K562 (cell line): Measurements from ENCODE around the gene TRAF7. TPM values are rescaled to one million over a fixed set of nuclear protein-coding genes. Genes with fewer than 3 reads are reported as not detected.

ENCODE experiments used
- CEBPG ChIP-seq, 3 experiments: fragments of 200-800 bp in 1 of 3; sonication (Bioruptor generic) in 1 of 3; sonication (generic) in 1 of 3; formaldehyde crosslinking in 1 of 3; IDR thresholded peaks in 2 of 3; conservative IDR thresholded peaks in 1 of 3; 2 replicates each; pipeline versions ENCODE4 v1.6.1 to v1.8.0; 2016 to 2022; ENCODE audit warnings: missing compliant biosample characterization in 2 of 3, missing genetic modification characterization in 2 of 3, mild to moderate bottlenecking in 1 of 3, missing genetic modification reagents in 1 of 3
- ESRRB ChIP-seq: fragments of 250-450 bp; sonication (Bioruptor Pico); IDR thresholded peaks from 2 replicates; pipeline ENCODE4 v1.5.0; 2020; ENCODE audit warnings: mild to moderate bottlenecking, moderate library complexity, borderline replicate concordance
- ETV1 ChIP-seq: fragments of 450-650 bp; conservative IDR thresholded peaks from 2 replicates; pipeline ENCODE4 v1.6.1; 2016; ENCODE audit warnings: missing genetic modification characterization, control low read depth, low read depth, missing compliant biosample characterization
- FOXA1 ChIP-seq: fragments of 450-650 bp; IDR thresholded peaks from 2 replicates; pipeline ENCODE4 v1.6.1; 2016; ENCODE audit warnings: mild to moderate bottlenecking, borderline replicate concordance
- NCOA1 ChIP-seq: fragments of 450-650 bp; IDR thresholded peaks from 2 replicates; pipeline ENCODE4 v1.6.1; 2016; ENCODE audit warnings: low read depth
- ZNF395 ChIP-seq: fragments of 200-800 bp; sonication (Bioruptor generic); IDR thresholded peaks from 2 replicates; pipeline ENCODE4 v1.6.1; 2017; ENCODE audit warnings: missing genetic modification characterization, missing compliant biosample characterization
- ZNF551 ChIP-seq: fragments of 250-450 bp; sonication (Bioruptor Pico); IDR thresholded peaks from 2 replicates; pipeline ENCODE4 v1.5.0; 2021; ENCODE audit warnings: mild to moderate bottlenecking, moderate library complexity
- ZNF766 ChIP-seq: fragments of 200-800 bp; sonication (Bioruptor generic); conservative IDR thresholded peaks from 2 replicates; pipeline ENCODE4 v1.6.1; 2016; ENCODE audit warnings: missing genetic modification characterization, missing compliant biosample characterization
- polyA plus RNA-seq, 8 experiments: library from polyadenylated mRNA; depleted of rRNA in 4 of 8; stranded (reverse) in 5 of 8; unstranded in 3 of 8; fragments of >200 nt; fragmentation: Nextera tagmentation in 2 of 8; fragmentation: Illumina TruSeq in 1 of 8; extraction: Ambion mirVana in 2 of 8; extraction: Trizol in 1 of 8; gene quantifications; 2 replicates each; pipeline versions ENCODE4 v1.2.1 to v1.2.3, GENCODE V29; 2011 to 2014; ENCODE audit warnings: inconsistent platforms in 1 of 8, missing spikeins in 1 of 8
- total RNA-seq, 7 experiments: library from RNA; depleted of rRNA in 6 of 7; stranded (reverse); fragments of >200 nt in 6 of 7; fragmentation: Illumina TruSeq in 2 of 7; extraction: Trizol in 2 of 7; gene quantifications; 2 replicates each; pipeline versions ENCODE4 v1.2.1 to v1.2.3, GENCODE V29; 2011 to 2021; ENCODE audit warnings: low replicate concordance in 1 of 7
- TF ChIP-seq, protein P1 (sequence below): fragments of 450-650 bp; IDR thresholded peaks from 2 replicates; pipeline ENCODE4 v1.6.1; 2016; ENCODE audit warnings: missing biosample characterization, missing genetic modification characterization
- TF ChIP-seq, protein P2 (sequence below): fragments of 250-450 bp; sonication (Bioruptor Pico); IDR thresholded peaks from 2 replicates; pipeline ENCODE4 v1.4.0; 2020; ENCODE audit warnings: mild to moderate bottlenecking

Gene TRAF7
- total and polyA plus RNA-seq, 9 of the 15 experiments (the other 6 are each of a cell fraction or from before 2014, with no cell fraction given): 1.1 to 113 (median 41.6) TPM

DNA sequence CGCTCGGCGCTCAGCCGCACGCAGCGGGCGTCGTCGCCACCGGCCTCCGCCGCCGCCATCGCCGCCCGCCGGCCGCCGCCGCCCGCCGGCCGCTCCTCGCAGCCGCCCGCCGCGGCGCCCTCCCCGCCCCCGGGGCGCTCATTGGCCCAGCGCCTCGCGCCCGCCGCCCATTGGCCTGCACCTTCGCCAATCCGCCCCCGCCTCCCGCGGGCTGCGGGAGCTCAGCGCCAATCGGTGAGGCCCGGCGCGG lies 59.1 kb downstream of the TRAF7 start, which contains the start of gene PGP (continued):
- TF ChIP-seq ZNF395 (CRISPR knock-in tag) (0 out of 2 replicates have a peak, but pooled peaks have one; percentile 100), ZNF551 (CRISPR knock-in tag) (no peak), ETV1 (tag) (peak; percentile 63; the same call in 1 of the 2 replicates), CEBPG (CRISPR knock-in tag; IDR thresholded peaks at IDR 0.05) (no peak), CEBPG (tag; conservative IDR thresholded peaks at IDR 0.05 in 1 of 2, IDR thresholded peaks at IDR 0.05 in 1 of 2) (no peak), NCOA1 (no peak), ESRRB (peak; percentile 82; the same call in 1 of the 2 replicates), ZNF766 (peak; percentile 98), FOXA1 (no peak)
- TF ChIP-seq, protein P1, sequence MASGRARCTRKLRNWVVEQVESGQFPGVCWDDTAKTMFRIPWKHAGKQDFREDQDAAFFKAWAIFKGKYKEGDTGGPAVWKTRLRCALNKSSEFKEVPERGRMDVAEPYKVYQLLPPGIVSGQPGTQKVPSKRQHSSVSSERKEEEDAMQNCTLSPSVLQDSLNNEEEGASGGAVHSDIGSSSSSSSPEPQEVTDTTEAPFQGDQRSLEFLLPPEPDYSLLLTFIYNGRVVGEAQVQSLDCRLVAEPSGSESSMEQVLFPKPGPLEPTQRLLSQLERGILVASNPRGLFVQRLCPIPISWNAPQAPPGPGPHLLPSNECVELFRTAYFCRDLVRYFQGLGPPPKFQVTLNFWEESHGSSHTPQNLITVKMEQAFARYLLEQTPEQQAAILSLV: no peak
- TF ChIP-seq, protein P2, sequence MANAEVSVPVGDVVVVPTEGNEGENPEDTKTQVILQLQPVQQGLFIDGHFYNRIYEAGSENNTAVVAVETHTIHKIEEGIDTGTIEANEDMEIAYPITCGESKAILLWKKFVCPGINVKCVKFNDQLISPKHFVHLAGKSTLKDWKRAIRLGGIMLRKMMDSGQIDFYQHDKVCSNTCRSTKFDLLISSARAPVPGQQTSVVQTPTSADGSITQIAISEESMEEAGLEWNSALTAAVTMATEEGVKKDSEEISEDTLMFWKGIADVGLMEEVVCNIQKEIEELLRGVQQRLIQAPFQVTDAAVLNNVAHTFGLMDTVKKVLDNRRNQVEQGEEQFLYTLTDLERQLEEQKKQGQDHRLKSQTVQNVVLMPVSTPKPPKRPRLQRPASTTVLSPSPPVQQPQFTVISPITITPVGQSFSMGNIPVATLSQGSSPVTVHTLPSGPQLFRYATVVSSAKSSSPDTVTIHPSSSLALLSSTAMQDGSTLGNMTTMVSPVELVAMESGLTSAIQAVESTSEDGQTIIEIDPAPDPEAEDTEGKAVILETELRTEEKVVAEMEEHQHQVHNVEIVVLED: no peak
